Suprapubic skin (tissue), 4 donors: ENCODE data around the gene SLCO2A1. TPM values are rescaled to one million over a fixed set of nuclear protein-coding genes. Genes with fewer than 3 reads are reported as not detected.

Experiments
- DNase-seq, 2 donors: peaks; one replicate each; pipeline ENCODE4 v3.0.0-alpha.2; 2019; ENCODE audit warnings: low spot score in 2 of 2
- H3K27ac ChIP-seq: fragments of 200-600 bp; sonication (generic); one replicate; pipeline ENCODE4 v1.5.1; 2019
- H3K27me3 ChIP-seq: fragments of 200-600 bp; sonication (generic); one replicate; pipeline ENCODE4 v1.5.1; 2019
- H3K36me3 ChIP-seq: fragments of 200-600 bp; sonication (generic); one replicate; pipeline ENCODE4 v1.5.1; 2019
- H3K4me1 ChIP-seq: fragments of 200-600 bp; sonication (generic); one replicate; pipeline ENCODE4 v1.5.1; 2019
- H3K4me3 ChIP-seq: fragments of 200-600 bp; sonication (generic); one replicate; pipeline ENCODE4 v1.5.1; 2019; ENCODE audit warnings: mild to moderate bottlenecking
- H3K9me3 ChIP-seq: fragments of 200-600 bp; sonication (generic); one replicate; pipeline ENCODE4 v1.5.1; 2019
- EP300 ChIP-seq: sonication (generic); formaldehyde crosslinking; IDR thresholded peaks from one replicate; pipeline ENCODE4 v1.6.1; 2017; ENCODE audit warnings: antibody characterized with exemption
- POLR2A ChIP-seq, 2 donors: fragments of 450-650 bp; IDR thresholded peaks; one replicate each; pipeline ENCODE4 v1.6.1; 2017; ENCODE audit warnings: antibody characterized with exemption in 2 of 2, mild to moderate bottlenecking in 2 of 2, moderate library complexity in 2 of 2
- POLR2AphosphoS5 ChIP-seq, 3 donors: sonication (generic); formaldehyde crosslinking; IDR thresholded peaks; one replicate each; pipeline ENCODE4 v1.6.1; 2017; ENCODE audit warnings: antibody characterized with exemption in 3 of 3
- WGBS: methylation state at CpG from one replicate; pipeline ENCODE4 v1.1.5; 2018; 5-methylcytosine and 5-hydroxymethylcytosine counted together
- total RNA-seq, 4 donors: library from RNA; depleted of rRNA; stranded (reverse); fragments of >200 nt; gene quantifications; one replicate each; pipeline ENCODE4 v1.1.0, GENCODE V29; 2016
- TF ChIP-seq, protein P1 (sequence below), 2 donors: fragments of 200-600 bp in 1 of 2; fragments of 450-650 bp in 1 of 2; sonication (generic) in 1 of 2; IDR thresholded peaks; one replicate each; pipeline ENCODE4 v1.5.1; 2016 to 2019; ENCODE audit warnings: antibody characterized with exemption in 2 of 2, mild to moderate bottlenecking in 1 of 2, moderate library complexity in 1 of 2

Gene SLCO2A1
- 10 to 100 TPM; 25.0 to 38.7 (median 29.4) TPM for total RNA-seq

DNA sequence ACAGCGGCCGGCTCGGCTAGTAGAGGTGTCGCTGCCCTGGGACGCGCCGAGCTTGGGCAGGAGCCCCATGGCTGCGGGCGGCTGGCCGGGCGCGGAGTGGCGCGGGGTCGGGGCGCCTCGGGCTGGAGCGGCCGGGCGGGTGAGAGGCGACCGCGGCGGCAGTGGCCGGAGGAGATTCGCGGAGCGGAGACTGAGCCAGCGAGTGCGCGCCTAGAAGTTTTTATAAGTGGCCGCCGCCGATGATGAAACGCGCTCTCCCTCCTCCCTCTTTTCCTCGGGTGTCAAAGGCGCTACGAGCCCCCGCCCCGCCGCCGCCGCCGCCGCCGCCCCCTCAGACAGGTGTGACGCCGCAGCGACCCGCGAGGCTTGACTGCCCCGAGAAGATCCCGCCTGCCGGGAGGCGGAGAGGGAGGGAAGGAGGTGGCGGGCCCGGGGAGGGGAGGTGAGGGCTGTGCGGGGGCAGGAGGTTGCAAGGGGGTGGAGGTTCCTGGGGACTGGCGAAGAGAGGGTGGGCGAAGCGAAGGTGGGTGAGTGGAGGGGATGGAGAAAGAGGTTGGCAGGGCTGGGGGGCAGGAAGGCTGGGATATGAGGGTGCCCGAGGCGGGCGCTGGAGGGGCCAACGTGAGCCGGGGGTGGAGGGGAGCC, at the start of gene SLCO2A1:
SLCO2A1 (minus strand) TSS at position 192 of the 645 bp plus-strand sequence; CDS start at position 69, 123 bp downstream.
- TF ChIP-seq EP300 (no peak), POLR2AphosphoS5 (IDR thresholded peaks at IDR 0.05) (no peak), POLR2A (IDR thresholded peaks at IDR 0.05) (no peak)
- TF ChIP-seq, protein P1, sequence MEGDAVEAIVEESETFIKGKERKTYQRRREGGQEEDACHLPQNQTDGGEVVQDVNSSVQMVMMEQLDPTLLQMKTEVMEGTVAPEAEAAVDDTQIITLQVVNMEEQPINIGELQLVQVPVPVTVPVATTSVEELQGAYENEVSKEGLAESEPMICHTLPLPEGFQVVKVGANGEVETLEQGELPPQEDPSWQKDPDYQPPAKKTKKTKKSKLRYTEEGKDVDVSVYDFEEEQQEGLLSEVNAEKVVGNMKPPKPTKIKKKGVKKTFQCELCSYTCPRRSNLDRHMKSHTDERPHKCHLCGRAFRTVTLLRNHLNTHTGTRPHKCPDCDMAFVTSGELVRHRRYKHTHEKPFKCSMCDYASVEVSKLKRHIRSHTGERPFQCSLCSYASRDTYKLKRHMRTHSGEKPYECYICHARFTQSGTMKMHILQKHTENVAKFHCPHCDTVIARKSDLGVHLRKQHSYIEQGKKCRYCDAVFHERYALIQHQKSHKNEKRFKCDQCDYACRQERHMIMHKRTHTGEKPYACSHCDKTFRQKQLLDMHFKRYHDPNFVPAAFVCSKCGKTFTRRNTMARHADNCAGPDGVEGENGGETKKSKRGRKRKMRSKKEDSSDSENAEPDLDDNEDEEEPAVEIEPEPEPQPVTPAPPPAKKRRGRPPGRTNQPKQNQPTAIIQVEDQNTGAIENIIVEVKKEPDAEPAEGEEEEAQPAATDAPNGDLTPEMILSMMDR (IDR thresholded peaks at IDR 0.05), result no peak
- Histone ChIP-seq H3K4me1 (peaks cover 26% of the 10 kb centered on the region), H3K36me3 (no peaks in the 10 kb centered on the region), H3K4me3 (peak within 1 kb of the TSS; percentile 69), H3K27ac (peak within 1 kb of the TSS; percentile 39), H3K9me3 (no peaks in the 10 kb centered on the region), H3K27me3 (peaks cover 24% of the 10 kb centered on the region)
- peak in 1 of 2 donors; percentile 75 for DNase-seq
- 2% methylated on average over 25 of the region's 67 CpGs for WGBS

DNA sequence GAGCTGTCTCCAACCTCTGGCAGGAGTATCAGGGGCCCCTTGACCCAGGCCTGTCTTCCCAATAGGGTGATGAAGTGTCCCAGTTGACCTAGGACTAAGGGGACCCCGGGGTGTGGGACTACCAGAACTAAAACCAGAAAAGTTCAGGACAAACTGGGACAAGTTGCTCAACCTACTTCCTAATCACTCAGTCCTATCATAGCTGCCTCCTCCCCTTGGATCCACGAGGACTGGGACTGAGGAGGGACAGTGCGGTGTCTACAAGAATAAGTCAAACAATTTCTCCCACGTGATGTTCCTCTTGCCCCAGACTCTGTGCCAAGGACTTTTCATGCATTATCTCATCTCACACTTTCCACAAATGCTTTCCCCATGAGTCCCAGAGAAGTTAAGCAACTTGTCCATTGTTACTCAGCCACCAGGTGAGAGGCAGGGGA, 49.4 kb upstream of the SLCO2A1 start:
- no peaks in the 10 kb centered on the region for H3K36me3 ChIP-seq
- H3K27ac ChIP-seq, result peak overlapping the region; percentile 89
- 81% methylated on average over 4 of the region's 4 CpGs for WGBS
- H3K9me3 ChIP-seq, result peaks cover 3% of the 10 kb centered on the region
- H3K4me1 ChIP-seq, result peaks cover 4% of the 10 kb centered on the region
- H3K4me3 ChIP-seq, result no peak overlapping the region
- TF ChIP-seq POLR2AphosphoS5 (IDR thresholded peaks at IDR 0.05) (peak in 2 of 3 donors; percentile 31 to 32), POLR2A (IDR thresholded peaks at IDR 0.05) (no peak), EP300 (no peak)
- TF ChIP-seq, protein P1 (IDR thresholded peaks at IDR 0.05), result no peak
- H3K27me3 ChIP-seq, result no peaks in the 10 kb centered on the region
- DNase-seq, result peak in 1 of 2 donors; percentile 74

DNA sequence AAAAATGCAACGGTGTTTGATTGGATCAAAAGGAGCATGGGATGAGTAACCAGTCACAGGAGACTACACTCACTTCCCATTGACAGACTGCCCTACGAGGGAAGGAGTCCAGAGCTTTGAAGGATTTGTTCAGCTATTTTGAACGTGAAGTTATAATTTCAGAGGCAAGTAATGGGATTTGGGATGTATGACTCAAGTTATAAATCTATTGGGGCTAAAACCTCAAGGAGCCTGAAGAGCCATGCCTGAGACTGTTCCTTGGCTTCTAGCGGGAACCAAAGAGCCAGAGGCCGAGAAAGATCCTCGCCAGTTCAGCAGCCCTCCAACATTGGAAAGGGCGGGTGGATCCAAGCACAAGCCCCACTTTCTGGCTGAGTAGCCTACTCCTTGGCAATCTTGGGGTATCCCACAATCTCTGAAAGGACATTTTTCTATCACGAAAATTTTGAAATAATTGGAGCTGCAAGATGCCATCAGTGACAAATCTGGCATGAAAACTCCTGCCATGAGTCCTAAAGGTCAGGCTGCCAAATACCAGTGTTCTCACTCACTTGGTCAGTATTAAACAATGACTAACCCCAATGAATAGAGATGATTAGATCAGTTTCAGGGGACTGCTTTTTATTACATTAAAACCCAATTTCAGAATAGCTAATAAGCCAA, 48.6 kb upstream of the SLCO2A1 start:
- Histone ChIP-seq H3K4me3 (no peak overlapping the region), H3K27ac (peak overlapping the region; percentile 89), H3K36me3 (no peaks in the 10 kb centered on the region), H3K4me1 (peaks cover 4% of the 10 kb centered on the region), H3K9me3 (peaks cover 3% of the 10 kb centered on the region), H3K27me3 (no peaks in the 10 kb centered on the region)
- peak in 1 of 2 donors; percentile 79 for DNase-seq
- TF ChIP-seq, protein P1 (IDR thresholded peaks at IDR 0.05), result no peak
- TF ChIP-seq POLR2AphosphoS5 (IDR thresholded peaks at IDR 0.05), result peak in 2 of 3 donors; percentile 19 to 20
- WGBS, result 52% methylated on average over 8 of the region's 8 CpGs

DNA sequence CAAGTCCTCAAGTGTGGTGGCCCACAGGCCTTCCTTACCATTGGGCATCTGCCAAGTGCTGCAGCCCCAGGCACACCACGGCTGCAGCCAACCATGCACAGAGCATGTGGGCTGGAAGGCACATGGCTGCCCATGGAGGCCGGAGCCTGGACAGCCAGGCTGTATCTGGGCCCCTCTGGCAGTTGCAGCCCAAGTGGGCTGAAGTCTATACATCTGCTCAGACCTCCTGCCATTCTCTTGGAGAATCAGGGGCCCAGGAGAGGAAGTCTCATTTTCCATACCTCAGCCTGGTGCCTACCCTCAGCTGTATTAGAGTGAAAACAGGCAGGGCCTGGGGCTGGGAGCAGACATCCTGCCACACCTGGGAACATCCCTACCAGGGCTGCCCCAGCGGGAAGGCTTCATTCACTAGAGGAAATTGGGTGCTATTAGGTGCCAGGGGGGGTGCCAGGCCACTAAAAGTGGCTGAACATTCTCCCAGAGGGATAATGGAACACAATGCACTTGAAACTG, 48.0 kb upstream of the SLCO2A1 start:
- peak in 1 of 2 donors; percentile 73 for DNase-seq
- TF ChIP-seq, protein P1 (IDR thresholded peaks at IDR 0.05), result no peak
- no peak for TF ChIP-seq POLR2AphosphoS5 (IDR thresholded peaks at IDR 0.05)
- Histone ChIP-seq H3K9me3 (peaks cover 3% of the 10 kb centered on the region), H3K4me3 (no peak overlapping the region), H3K36me3 (no peaks in the 10 kb centered on the region), H3K27me3 (no peaks in the 10 kb centered on the region), H3K4me1 (peaks cover 4% of the 10 kb centered on the region), H3K27ac (peak overlapping the region; percentile 69)
- WGBS, result 97% methylated on average over 3 of the region's 3 CpGs

DNA sequence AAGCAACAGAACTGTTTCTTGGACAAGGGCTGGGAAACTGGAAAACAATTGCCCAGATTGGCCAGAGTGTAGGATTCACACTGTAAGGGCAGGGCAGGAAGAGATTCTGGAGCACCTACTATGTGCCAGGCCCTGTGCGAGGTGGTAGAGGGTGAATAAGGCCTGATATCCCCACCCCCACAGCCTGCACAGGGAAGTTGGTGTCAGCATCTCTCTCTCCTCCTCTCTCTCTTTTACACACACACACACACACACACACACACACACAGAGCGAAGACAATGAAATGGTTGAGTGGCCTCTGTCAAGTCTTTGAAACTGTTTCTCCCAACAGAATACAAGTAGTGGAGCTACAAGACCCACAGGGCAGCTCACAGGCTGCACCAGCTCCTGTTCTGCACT, 47.1 kb upstream of the SLCO2A1 start:
- TF ChIP-seq, protein P1 (IDR thresholded peaks at IDR 0.05), result no peak
- TF ChIP-seq POLR2AphosphoS5 (IDR thresholded peaks at IDR 0.05), result no peak
- TF ChIP-seq EP300, result no peak
- no peak for TF ChIP-seq POLR2A (IDR thresholded peaks at IDR 0.05)
- Histone ChIP-seq H3K9me3 (peaks cover 3% of the 10 kb centered on the region), H3K27ac (no peak overlapping the region), H3K4me3 (no peak overlapping the region), H3K27me3 (no peaks in the 10 kb centered on the region), H3K36me3 (no peaks in the 10 kb centered on the region), H3K4me1 (peaks cover 4% of the 10 kb centered on the region)
- no peak for DNase-seq
- 92% methylated on average over 2 of the region's 2 CpGs for WGBS
